GM12878 (cell line): ENCODE results near the gene TK2. TPM values are rescaled to one million over a fixed set of nuclear protein-coding genes. Genes with fewer than 3 reads are reported as not detected.

ENCODE experiments used
- ATAC-seq: fragments of 200-7000 bp; cut with Tn5 transposase; 3 replicates; pipeline ENCODE4 v1.9.1; 2020; ENCODE audit warnings: mild to moderate bottlenecking, moderate library complexity
- BruUV-seq: library from RNA; stranded (reverse); fragments of 400-500 nt; replicated peaks from 2 replicates; lab custom pipeline; 2021; lab: Mats Ljungman, UMichigan
- CTCF ChIA-PET: fragments of 300-600 bp; sonication (Branson Sonifier 250); formaldehyde crosslinking; extraction: SDS; loops from one replicate; lab custom pipeline; 2021; ENCODE audit warnings: inconsistent platforms; lab: Yijun Ruan, JAX
- POLR2A ChIA-PET: fragments of 350-600 bp; formaldehyde crosslinking; extraction: SDS; loops from one replicate; lab custom pipeline; 2021; ENCODE audit warnings: inconsistent platforms; lab: Charles Lee
- RAD21 ChIA-PET: fragments of 300-600 bp; sonication (Branson Sonifier 250); formaldehyde crosslinking; loops from one replicate; lab custom pipeline; 2023; ENCODE audit warnings: antibody characterized with exemption; ENCODE audit not compliant: unreplicated experiment; lab: Charles Lee
- SMC1A ChIA-PET: fragments of 300-600 bp; sonication (Branson Sonifier 250); formaldehyde crosslinking; loops from one replicate; lab custom pipeline; 2023; ENCODE audit not compliant: unreplicated experiment, uncharacterized antibody; lab: Charles Lee
- DNase-seq: peaks from one replicate; pipeline ENCODE4 v3.0.0-alpha.2; 2011; ENCODE audit warnings: low read depth, low spot score
- FAIRE-seq: peaks from 3 replicates; lab custom pipeline; 2011; peaks lifted over from hg19 to GRCh38; lab: Jason Lieb, UNC
- H2AFZ ChIP-seq: 2 replicates; pipeline ENCODE4 v1.6.0; 2011; ENCODE audit warnings: low read depth, low read length, control low read depth; ENCODE audit not compliant: control insufficient read depth
- H3K27ac ChIP-seq: 2 replicates; pipeline ENCODE4 v1.5.1; 2011; ENCODE audit warnings: control low read depth; ENCODE audit not compliant: control insufficient read depth, insufficient read depth
- H3K27me3 ChIP-seq, 2 experiments: replicated peaks in 1 of 2; 2 replicates each; pipeline versions ENCODE4 v1.6.0 to v1.6.1; 2011; ENCODE audit warnings: low read length in 1 of 2; ENCODE audit not compliant: control insufficient read depth in 2 of 2, insufficient read depth in 2 of 2
- H3K36me3 ChIP-seq, 2 experiments: 2 replicates each; pipeline ENCODE4 v1.5.1; 2011; ENCODE audit warnings: low read length in 1 of 2; ENCODE audit not compliant: control insufficient read depth in 2 of 2, insufficient read depth in 2 of 2
- H3K4me1 ChIP-seq: 2 replicates; pipeline ENCODE4 v1.6.1; 2011; ENCODE audit warnings: mild to moderate bottlenecking, low read length, moderate library complexity, mixed read lengths; ENCODE audit not compliant: control insufficient read depth, insufficient read depth
- H3K4me2 ChIP-seq: 2 replicates; pipeline ENCODE4 v1.6.0; 2011; ENCODE audit warnings: control low read depth; ENCODE audit not compliant: control insufficient read depth, insufficient read depth
- H3K4me3 ChIP-seq: fragments of 200-600 bp; sonication (generic); 2 replicates; pipeline ENCODE4 v1.5.1; 2016
- H3K79me2 ChIP-seq: 2 replicates; pipeline ENCODE4 v1.6.0; 2011; ENCODE audit warnings: low read length; ENCODE audit not compliant: control insufficient read depth, insufficient read depth
- H3K9ac ChIP-seq: 2 replicates; pipeline ENCODE4 v1.8.0; 2011; ENCODE audit warnings: low read length, control low read depth, mixed read lengths; ENCODE audit not compliant: control insufficient read depth, insufficient read depth
- H3K9me3 ChIP-seq: replicated peaks from 3 replicates; pipeline ENCODE4 v1.5.1; 2011; ENCODE audit warnings: mild to moderate bottlenecking, low read length; ENCODE audit not compliant: control insufficient read depth, insufficient read depth
- H4K20me1 ChIP-seq: 2 replicates; pipeline ENCODE4 v1.6.0; 2011; ENCODE audit not compliant: control insufficient read depth, insufficient read depth
- CHD1 ChIP-seq: IDR thresholded peaks from 2 replicates; pipeline ENCODE4 v1.6.1; 2012; ENCODE audit warnings: low read depth, low read length, improper control_type of control experiment
- CREB1 ChIP-seq: IDR thresholded peaks from 2 replicates; pipeline ENCODE4 v1.6.1; 2012; ENCODE audit warnings: low read depth, mild to moderate bottlenecking, inconsistent platforms
- DPF2 ChIP-seq: fragments of 450-650 bp; IDR thresholded peaks from 2 replicates; pipeline ENCODE4 v1.6.1; 2017; ENCODE audit warnings: mild to moderate bottlenecking
- GABPA ChIP-seq: IDR thresholded peaks from 2 replicates; pipeline ENCODE4 v1.6.1; 2014; ENCODE audit warnings: antibody characterized with exemption, low read depth, mild to moderate bottlenecking, inconsistent platforms
- JUND ChIP-seq: IDR thresholded peaks from 2 replicates; pipeline ENCODE4 v1.6.1; 2012; ENCODE audit warnings: low read depth, mild to moderate bottlenecking, low read length, improper control_type of control experiment, moderate library complexity
- MTA2 ChIP-seq: fragments of 450-650 bp; IDR thresholded peaks from 2 replicates; pipeline ENCODE4 v1.6.1; 2016; ENCODE audit warnings: low read depth, mild to moderate bottlenecking, moderate library complexity
- MYB ChIP-seq: fragments of 150-350 bp; IDR thresholded peaks from 2 replicates; pipeline ENCODE4 v1.6.1; 2014; ENCODE audit warnings: mild to moderate bottlenecking, low read depth, low read length, borderline replicate concordance
- PAX5 ChIP-seq: IDR thresholded peaks from 2 replicates; pipeline ENCODE4 v1.6.1; 2011; ENCODE audit warnings: low read depth, low read length, borderline replicate concordance
- PML ChIP-seq: IDR thresholded peaks from 2 replicates; pipeline ENCODE4 v1.6.1; 2012; ENCODE audit warnings: low read length, inconsistent platforms
- PRDM15 ChIP-seq: fragments of 450-650 bp; formaldehyde crosslinking; IDR thresholded peaks from 2 replicates; pipeline ENCODE4 v1.4.0; 2020; ENCODE audit warnings: mild to moderate bottlenecking, moderate library complexity
- RB1 ChIP-seq: fragments of 450-650 bp; formaldehyde crosslinking; IDR thresholded peaks from 2 replicates; pipeline ENCODE4 v1.6.1; 2017; ENCODE audit warnings: mild to moderate bottlenecking, borderline replicate concordance
- RELB ChIP-seq: fragments of 450-650 bp; IDR thresholded peaks from 2 replicates; pipeline ENCODE4 v1.6.1; 2017; ENCODE audit warnings: low read depth, mild to moderate bottlenecking, moderate library complexity
- RUNX3 ChIP-seq: IDR thresholded peaks from 2 replicates; pipeline ENCODE4 v1.6.1; 2012; ENCODE audit warnings: low read length, inconsistent platforms
- SIN3A ChIP-seq: IDR thresholded peaks from 2 replicates; pipeline ENCODE4 v1.6.1; 2012; ENCODE audit warnings: low read depth, low read length, improper control_type of control experiment
- SIX5 ChIP-seq: IDR thresholded peaks from 2 replicates; pipeline ENCODE4 v1.6.1; 2011; ENCODE audit warnings: mild to moderate bottlenecking, low read depth, low read length, moderate library complexity; ENCODE audit not compliant: severe bottlenecking
- SMAD1 ChIP-seq: fragments of 450-650 bp; IDR thresholded peaks from 2 replicates; pipeline ENCODE4 v1.6.1; 2018; ENCODE audit warnings: mild to moderate bottlenecking, low read depth; ENCODE audit not compliant: partially characterized antibody
- SP1 ChIP-seq: IDR thresholded peaks from one replicate; pipeline ENCODE4 v1.6.1; 2011; ENCODE audit warnings: low read depth, low read length
- WRNIP1 ChIP-seq: IDR thresholded peaks from 2 replicates; pipeline ENCODE4 v1.6.1; 2011; ENCODE audit warnings: low read depth, low read length, improper control_type of control experiment, borderline replicate concordance
- WGBS: methylation state at CpG from one replicate; pipeline ENCODE4 v1.1.6; 2016; ENCODE audit warnings: low lambda C conversion rate; ENCODE audit not compliant: insufficient replicate concordance, insufficient coverage; ENCODE audit errors: missing lambda C conversion rate; 5-methylcytosine and 5-hydroxymethylcytosine counted together
- in situ Hi-C: fragments of 300-500 bp; cut with MboI; formaldehyde crosslinking; loops from 9 replicates; pipeline ENCODE4 v1.14.3; 2018; ENCODE audit warnings: mixed read lengths
- intact Hi-C: fragments of 100-400 bp; cut with micrococcal nuclease; formaldehyde crosslinking; loops from one replicate; pipeline ENCODE4 v1.14.2; 2022; ENCODE audit not compliant: unreplicated experiment
- polyA plus RNA-seq, 11 experiments: library from polyadenylated mRNA; depleted of rRNA in 4 of 11; unstranded in 6 of 11; stranded (reverse) in 5 of 11; fragments of >200 nt; fragmentation: Nextera tagmentation in 4 of 11; fragmentation: Illumina TruSeq in 1 of 11; extraction: Ambion mirVana in 4 of 11; extraction: Trizol in 1 of 11; gene quantifications; 1 replicate in 1 of 11; 2 replicates in 10 of 11; pipeline versions ENCODE4 v1.2.1 to v1.2.3, GENCODE V29; 2011 to 2016; ENCODE audit warnings: inconsistent platforms in 2 of 11, missing spikeins in 2 of 11, low read depth in 1 of 11
- total RNA-seq, 4 experiments: library from RNA; depleted of rRNA in 3 of 4; stranded (reverse); fragments of >200 nt in 3 of 4; fragmentation: Illumina TruSeq in 1 of 4; extraction: Trizol in 1 of 4; gene quantifications; 2 replicates each; pipeline versions ENCODE4 v1.2.1 to v1.2.3, GENCODE V29; 2013 to 2021

Gene TK2
- total and polyA plus RNA-seq, 10 of the 15 experiments (the other 5 are each of a cell fraction or from before 2014, with no cell fraction given) = 1.3 to 12.4 (median 3.0) TPM

DNA sequence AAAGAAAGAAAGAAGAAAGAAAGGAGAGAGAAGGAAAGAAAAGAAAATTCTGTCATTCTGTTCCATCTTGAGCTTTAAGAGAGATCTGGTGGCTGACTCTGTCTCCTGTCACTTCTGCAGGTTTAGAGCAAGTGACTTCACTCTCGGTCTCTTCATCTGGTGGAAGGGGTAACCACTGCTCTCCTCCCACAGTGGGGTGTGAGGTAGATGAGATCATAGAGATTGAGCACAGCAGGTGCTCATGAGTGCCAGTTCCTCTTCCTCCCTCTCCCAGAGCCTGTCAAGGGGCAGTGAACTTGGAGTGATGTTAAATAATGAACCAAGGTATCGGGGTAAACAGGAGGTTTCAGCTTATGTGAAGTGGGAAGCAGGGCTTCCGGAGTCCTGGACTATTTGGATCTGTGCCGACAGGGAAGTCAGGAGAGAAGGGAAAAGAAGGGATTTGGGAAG, 75.1 kb downstream of the TK2 start (continued):
- no peak for TF ChIP-seq RB1
- TF ChIP-seq DPF2 = peak; percentile 68
- TF ChIP-seq CHD1 = no peak
- peak; percentile 62 for TF ChIP-seq MTA2
- peak; percentile 47; the same call in 1 of the 2 replicates for TF ChIP-seq CREB1
- peak; percentile 80 for TF ChIP-seq RUNX3
- no peak for TF ChIP-seq WRNIP1
- TF ChIP-seq PML = no peak
- peak; percentile 70 for TF ChIP-seq RELB
- TF ChIP-seq, all 136 proteins: peak for 21

DNA sequence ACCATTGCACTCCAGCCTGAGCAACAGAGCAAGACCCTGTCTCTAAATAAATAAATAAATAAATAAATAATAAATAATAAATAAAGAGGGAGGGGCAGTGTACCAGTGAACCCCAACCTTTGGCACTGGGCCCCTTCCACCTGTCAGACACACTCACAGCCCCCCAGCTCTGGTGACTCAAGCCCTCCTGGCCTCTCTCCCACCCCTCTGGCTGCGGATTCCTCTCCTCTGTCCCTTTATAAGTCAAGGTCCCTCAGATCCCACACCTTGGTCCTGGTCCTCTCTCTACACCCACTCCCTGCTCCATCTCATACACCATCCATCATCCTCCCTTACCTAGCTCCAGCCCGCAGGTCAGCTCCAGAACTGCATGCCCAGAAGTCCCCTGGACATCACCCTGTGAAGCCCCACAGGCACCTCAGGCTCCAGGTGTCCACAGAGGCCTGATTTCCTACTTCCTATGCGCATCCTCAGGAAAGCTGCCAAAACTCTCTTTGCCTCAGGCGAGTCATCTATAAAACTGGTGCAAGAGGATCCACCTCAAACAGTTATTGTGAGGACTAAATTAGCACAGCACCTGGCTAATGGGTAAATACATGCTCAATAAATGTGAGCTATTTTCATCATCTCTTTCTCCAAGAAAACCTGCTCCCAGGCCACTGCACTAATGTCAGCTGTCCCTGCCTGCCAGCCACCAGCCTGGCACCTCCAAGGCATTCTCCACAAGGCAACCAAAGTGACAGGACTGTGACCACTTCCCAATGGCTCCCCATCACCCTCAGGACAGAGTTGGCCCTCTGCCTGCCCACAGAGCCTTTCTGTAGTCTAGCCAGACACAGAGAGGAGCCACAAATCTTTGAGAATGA, 76.0 kb downstream of the TK2 start:
- WGBS = 27% methylated on average over 4 of the region's 4 CpGs
- Histone ChIP-seq H3K4me2 (no peak overlapping the region), H3K79me2 (no peaks in the 10 kb centered on the region), H4K20me1 (no peaks in the 10 kb centered on the region), H2AFZ (no peak overlapping the region), H3K9me3 (no peaks in the 10 kb centered on the region), H3K36me3 (no peaks in the 10 kb centered on the region), H3K4me1 (no peaks in the 10 kb centered on the region), H3K27me3 (peaks cover 0 to 3% of the 10 kb centered on the region in 2 experiments; a peak in 2 of 4 replicates), H3K27ac (no peak overlapping the region), H3K9ac (no peak overlapping the region), H3K4me3 (no peak overlapping the region)
- in situ Hi-C loops = no loop called here
- no peak for FAIRE-seq
- no TSS peak for BruUV-seq
- ChIA-PET POLR2A (no interaction called here), SMC1A (interaction anchor here (1.0 to 5.9 kb wide), 5 partner anchors 9 to 116 kb away, joined by 3 to 36 read pairs (median 7); no protein-coding TSS in a partner anchor), CTCF (interaction anchor here (0.7 to 6.4 kb wide), 7 partner anchors 10 to 394 kb away, joined by 3 to 60 read pairs (median 5); no protein-coding TSS in a partner anchor), RAD21 (interaction anchor here (0.8 to 1.7 kb wide), 5 partner anchors 42 to 116 kb away, joined by 3 to 5 read pairs (median 3); no protein-coding TSS in a partner anchor)
- no peak for ATAC-seq
- DNase-seq = no peak
- intact Hi-C loops = no loop called here
- TF ChIP-seq WRNIP1 (no peak), SMAD1 (no peak), JUND (no peak), DPF2 (no peak), PAX5 (no peak), MYB (no peak), PRDM15 (CRISPR knock-in tag) (no peak), SIX5 (no peak), SIN3A (no peak), GABPA (no peak), SP1 (no peak)
